Thyroid gland (tissue), 4 donors: ENCODE measurements around the gene TEX54.

Experiments
- CTCF ChIP-seq, 6 experiments: fragments of 200-600 bp in 3 of 6; fragments of 450-650 bp in 3 of 6; sonication (generic) in 3 of 6; IDR thresholded peaks; one replicate each; pipeline ENCODE4 v1.5.1; 2016 to 2019; ENCODE audit warnings: antibody characterized with exemption in 6 of 6, mild to moderate bottlenecking in 2 of 6, inconsistent platforms in 1 of 6, moderate library complexity in 1 of 6
- POLR2A ChIP-seq, 2 donors: fragments of 450-650 bp; IDR thresholded peaks; one replicate each; pipeline ENCODE4 v1.6.1; 2017; ENCODE audit warnings: antibody characterized with exemption in 2 of 2, mild to moderate bottlenecking in 2 of 2, moderate library complexity in 1 of 2

- TF ChIP-seq CTCF (IDR thresholded peaks at IDR 0.05): no peak
- no peak for TF ChIP-seq POLR2A (IDR thresholded peaks at IDR 0.05)
Measured at GRCh38 chr11:62801071-62801470, 31.6 kb downstream of the TEX54 start.
